GM18907 (cell line): ENCODE measurements around the gene SGMS1.
"Not testable (repeated sequence)": the region's sequence is repeated elsewhere in the genome, so short reads cannot be mapped to it uniquely, and the experiment has no call there.

Experiments
- ATAC-seq: cut with Tn5 transposase; IDR thresholded peaks from one replicate; pipeline ENCODE4 v1.9.1; 2021; ENCODE audit warnings: mild to moderate bottlenecking, moderate library complexity; ENCODE audit not compliant: unreplicated experiment

Gene SGMS1

DNA sequence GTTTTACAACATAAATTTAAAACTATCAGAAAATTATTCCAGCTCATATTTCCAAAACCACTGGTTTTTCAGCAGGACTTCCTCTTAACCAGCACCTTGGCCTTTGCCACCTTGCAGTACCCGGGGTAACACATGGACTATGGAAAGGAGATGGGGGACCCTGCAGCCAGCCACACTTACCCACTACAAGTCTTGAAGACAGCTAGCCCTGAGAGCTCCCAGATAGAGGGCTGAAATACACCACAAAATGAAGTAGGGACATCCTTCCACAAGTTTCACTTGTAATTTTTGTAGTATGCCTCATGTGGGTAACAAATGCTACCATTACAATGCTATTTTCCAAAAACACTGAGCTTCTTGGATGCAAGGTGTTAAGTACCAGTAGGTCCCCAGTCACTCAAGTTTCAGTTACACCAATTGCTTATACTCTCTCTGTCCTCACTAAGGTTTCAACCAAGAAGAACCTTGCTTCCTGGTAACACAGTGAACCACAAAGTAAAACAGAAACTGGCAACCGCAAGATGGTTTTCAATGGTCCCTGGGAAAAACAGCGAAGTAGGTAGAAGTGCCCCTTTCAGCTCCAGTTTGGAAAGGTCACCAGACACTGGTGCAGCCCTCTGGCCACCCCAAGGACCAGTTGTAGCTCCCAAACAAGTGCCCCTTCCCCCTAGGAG lies 110.9 kb downstream of the SGMS1 start:
- peak; percentile 35 for ATAC-seq

- no peak for ATAC-seq
These were observed 111.6 kb downstream of the SGMS1 start for GRCh38 chr10:50512214-50512595.

GRCh38 chr10:50511492-50512213 lies 112.1 kb downstream of the SGMS1 start:
- peak; percentile 44 for ATAC-seq

GRCh38 chr10:50510517-50511473 lies 113.0 kb downstream of the SGMS1 start:
- ATAC-seq, result no peak

GRCh38 chr10:50508315-50509051 lies 115.3 kb downstream of the SGMS1 start:
- ATAC-seq, result peak; percentile 74

- ATAC-seq, result no peak
These were observed 116.7 kb downstream of the SGMS1 start for GRCh38 chr10:50506861-50507573.

- ATAC-seq, result no peak
These were observed 119.4 kb downstream of the SGMS1 start for GRCh38 chr10:50504389-50504788.

DNA sequence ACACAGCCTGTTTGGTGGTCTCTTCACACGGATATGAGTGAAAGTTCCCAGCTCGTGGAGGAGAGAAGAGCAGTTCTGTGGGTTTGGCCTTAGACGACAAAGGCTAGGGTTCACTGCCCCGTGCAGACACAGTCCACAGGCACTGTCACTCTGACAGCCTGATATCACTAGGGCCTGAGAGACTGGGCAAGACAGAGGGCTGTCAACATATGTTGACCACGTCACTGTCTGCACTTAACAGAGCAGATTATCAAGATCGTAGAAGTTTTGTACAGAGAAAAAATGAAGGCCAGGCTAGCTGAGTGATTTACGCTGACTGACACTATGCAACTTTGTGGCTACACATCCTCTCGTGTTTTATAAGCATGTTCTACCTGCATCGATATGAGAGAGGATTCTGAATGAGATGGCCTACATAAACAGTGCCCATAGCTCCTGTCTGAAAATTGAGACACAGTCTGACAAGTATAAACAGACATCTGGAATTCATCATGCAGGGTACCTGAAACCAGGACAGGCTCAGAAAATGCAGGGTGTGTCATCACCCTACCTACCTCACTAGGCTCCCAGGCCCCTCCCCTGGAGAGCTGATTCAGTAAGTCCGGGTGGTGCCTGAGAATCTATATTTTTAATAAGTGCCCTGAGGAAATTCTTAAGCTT lies 120.0 kb downstream of the SGMS1 start:
- no peak for ATAC-seq

DNA sequence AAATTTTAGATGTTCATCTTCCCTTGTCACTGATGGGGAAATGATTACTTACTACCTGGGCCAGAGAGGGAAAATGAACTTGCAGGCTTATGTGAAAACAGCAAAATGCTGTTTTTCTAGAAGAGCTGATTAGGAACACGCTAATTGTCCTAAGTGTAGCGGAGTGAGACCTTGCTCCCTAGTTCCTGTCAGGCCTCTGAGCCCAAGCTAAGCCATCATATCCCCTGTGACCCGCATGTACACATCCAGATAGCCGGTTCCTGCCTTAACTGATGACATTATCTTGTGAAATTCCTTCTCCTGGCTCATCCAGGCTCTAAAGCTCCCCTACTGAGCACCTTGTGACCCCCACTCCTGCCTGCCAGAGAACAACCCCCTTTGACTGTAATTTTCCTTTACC lies 120.6 kb downstream of the SGMS1 start:
- not testable (repeated sequence) for ATAC-seq

GRCh38 chr10:50501924-50502452 lies 121.8 kb downstream of the SGMS1 start:
- peak; percentile 53 for ATAC-seq

- no peak for ATAC-seq
These were observed 122.3 kb downstream of the SGMS1 start for GRCh38 chr10:50501478-50501877.

DNA sequence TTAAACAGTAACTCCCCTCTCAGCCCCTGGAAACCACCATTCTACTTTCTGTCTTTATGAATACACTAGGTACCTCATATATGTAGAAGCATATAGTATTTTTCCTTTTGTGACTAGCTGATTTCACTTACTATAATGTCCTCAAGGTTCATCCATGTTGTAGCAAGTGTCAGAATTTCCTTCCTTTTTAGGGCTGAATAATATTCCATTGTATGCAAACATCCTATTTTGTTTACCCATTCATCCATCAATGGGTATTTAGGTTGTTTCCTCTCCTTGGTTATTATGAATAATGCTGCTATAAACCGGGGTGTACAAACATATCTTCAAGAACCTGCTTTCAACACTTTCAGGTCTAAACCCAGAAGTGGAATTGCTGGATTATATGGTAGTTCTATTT lies 125.3 kb downstream of the SGMS1 start:
- ATAC-seq, result no peak

- peak; percentile 81 for ATAC-seq
These were observed 126.0 kb downstream of the SGMS1 start for GRCh38 chr10:50497758-50498157.

GRCh38 chr10:50496228-50496627 lies 127.5 kb downstream of the SGMS1 start:
- no peak for ATAC-seq

DNA sequence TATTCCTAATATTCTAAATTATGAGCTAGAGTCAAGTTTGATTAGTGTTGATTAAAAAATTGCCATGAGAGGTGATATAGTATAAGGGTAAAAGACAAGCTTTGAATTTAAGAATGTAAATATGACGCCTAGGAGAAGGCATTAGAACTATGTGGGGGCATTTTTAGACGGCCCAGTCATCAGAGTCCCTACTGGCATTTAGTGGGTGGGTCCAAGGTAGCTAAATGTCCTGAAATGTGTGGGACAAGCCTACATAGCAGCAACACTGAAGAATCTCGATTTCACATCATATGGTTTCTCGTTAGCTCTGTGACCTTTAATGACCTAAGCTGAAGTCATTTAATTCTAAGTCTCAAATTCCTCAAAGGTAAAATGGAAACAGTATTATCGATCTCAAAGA lies 133.5 kb downstream of the SGMS1 start:
- ATAC-seq, result no peak

DNA sequence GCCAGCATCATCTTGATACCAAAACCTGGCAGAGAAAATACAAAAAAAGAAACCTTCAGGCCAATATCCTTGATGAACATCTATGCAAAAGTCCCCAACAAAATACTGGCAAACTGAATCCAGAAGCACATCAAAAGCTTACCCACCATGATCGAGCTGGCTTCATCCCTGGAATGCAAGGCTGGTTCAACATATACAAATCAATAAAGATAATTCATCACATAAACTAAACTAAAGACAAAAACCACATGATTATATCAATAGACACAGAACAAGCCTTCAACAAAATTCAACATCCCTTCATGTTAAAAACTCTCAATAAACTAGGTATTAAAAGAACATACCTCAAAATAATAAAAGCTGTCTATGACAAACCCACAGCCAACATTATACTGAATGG lies 139.2 kb downstream of the SGMS1 start:
- not testable (repeated sequence) for ATAC-seq

GRCh38 chr10:50480054-50481007 lies 143.4 kb downstream of the SGMS1 start:
- no peak for ATAC-seq
